ENCODE data around the gene CEP19. TPM values are rescaled to one million over a fixed set of nuclear protein-coding genes. Genes with fewer than 3 reads are reported as not detected.

Gene CEP19
- total and polyA plus RNA-seq, 2 of the 8 experiments (the other 6 are each of a cell fraction or from before 2014, with no cell fraction given) = 0.95 to 1.6 TPM

- no peak overlapping the region for H3K4me3 ChIP-seq (ENCODE audit: extremely low read depth in 1 of 4, insufficient read depth in 2 of 4, low read depth in 3 of 4, low read length in 4 of 4)
- 0 out of 2 replicates have a peak overlapping the region, but pooled peaks have one; percentile 18 for H2AK5ac ChIP-seq (ENCODE audit: low read depth, low read length)
- H3K9ac ChIP-seq (replicated peaks in 1 of 4; ENCODE audit: extremely low read depth in 1 of 4, low read depth in 3 of 4, low read length in 3 of 4) = no peak overlapping the region
- H2AFZ ChIP-seq (ENCODE audit: low read length) = no peak overlapping the region
- H3K4me1 ChIP-seq (replicated peaks in 1 of 4; ENCODE audit: control insufficient read depth in 3 of 4, insufficient read depth in 4 of 4, low read length in 3 of 4) = peaks cover 0 to 8% (median 2%) of the 10 kb centered on the region in 4 experiments; a peak in 5 of 7 replicates
- H4K5ac ChIP-seq (ENCODE audit: insufficient read length, low read depth, low read length) = no peak overlapping the region
- H2BK15ac ChIP-seq (ENCODE audit: low read length) = peak overlapping the region; percentile 98; the same call in 1 of the 2 replicates
- H3K14ac ChIP-seq (ENCODE audit: insufficient read length) = no peak overlapping the region
- H2BK20ac ChIP-seq (ENCODE audit: low read length) = 0 out of 2 replicates have a peak overlapping the region, but pooled peaks have one; percentile 67
- no peak overlapping the region for H2BK120ac ChIP-seq (replicated peaks; ENCODE audit: low read depth, low read length)
- H3K56ac ChIP-seq (replicated peaks; ENCODE audit: insufficient read length, low read depth, low read length) = no peak overlapping the region
- H3K4me2 ChIP-seq (ENCODE audit: insufficient read depth in 1 of 2, low read depth in 2 of 2, low read length in 2 of 2) = no peak overlapping the region; a peak in 1 of 4 replicates
- peak overlapping the region; percentile 98 for H2BK12ac ChIP-seq (ENCODE audit: low read depth, low read length)
- DNase-seq (ENCODE audit: low read depth in 1 of 2, low spot score in 2 of 2) (no peak), FAIRE-seq (no peak)
- no peaks in the 10 kb centered on the region for H4K20me1 ChIP-seq (replicated peaks in 1 of 2; ENCODE audit: control insufficient read depth in 1 of 2, insufficient read depth in 2 of 2, low read length in 2 of 2)
- peak overlapping the region; percentile 22 for H4K91ac ChIP-seq (replicated peaks; ENCODE audit: insufficient read length, low read length)
- no peaks in the 10 kb centered on the region for H3K27me3 ChIP-seq (replicated peaks in 1 of 4; ENCODE audit: control insufficient read depth in 3 of 4, extremely low read depth in 1 of 4, insufficient read depth in 3 of 4, low read length in 3 of 4)
- H3K79me2 ChIP-seq (ENCODE audit: control insufficient read depth in 1 of 2, insufficient read depth in 2 of 2, low read length in 2 of 2) = no peaks in the 10 kb centered on the region
- H2BK5ac ChIP-seq (ENCODE audit: low read depth, low read length) = peak overlapping the region; percentile 31; the same call in 1 of the 2 replicates
- no peak for TF ChIP-seq JUN (IDR thresholded peaks at IDR 0.05; ENCODE audit: low read depth, low read length)
- H3K23ac ChIP-seq (ENCODE audit: insufficient read length) = no peak overlapping the region
- no peak overlapping the region for H3K27ac ChIP-seq (ENCODE audit: low read depth, low read length)
- CTCF ChIA-PET (ENCODE audit: partially characterized antibody) = interaction anchor here (0.6 to 2.4 kb wide), 3 partner anchors 9 to 57 kb away, joined by 3 to 7 read pairs (median 3); no protein-coding TSS in a partner anchor
- no peaks in the 10 kb centered on the region for H3K36me3 ChIP-seq (ENCODE audit: control insufficient read depth in 2 of 4, insufficient read depth in 4 of 4, low read length in 3 of 4)
- POLR2A ChIA-PET (ENCODE audit: partially characterized antibody) = no interaction called here
- no peak overlapping the region for H4K8ac ChIP-seq (ENCODE audit: extremely low read depth, insufficient read depth, low read length)
- 89% methylated on average over 14 of the region's 14 CpGs; no CpG with 5 or more reads in 1 of the 2 experiments for WGBS, 2 experiments (ENCODE audit: extremely low coverage in 1 of 2, insufficient coverage in 1 of 2, insufficient read length in 1 of 2, insufficient replicate concordance in 2 of 2, low coverage in 1 of 2, low lambda C conversion rate in 2 of 2, missing lambda C conversion rate in 1 of 2)
- no peak overlapping the region for H3K4ac ChIP-seq (replicated peaks; ENCODE audit: insufficient read length, low read depth, low read length)
- H3K9me3 ChIP-seq (ENCODE audit: insufficient read depth in 2 of 2, low read depth in 1 of 2, low read length in 1 of 2) = no peaks in the 10 kb centered on the region
- H3K23me2 ChIP-seq (ENCODE audit: low read depth, low read length) = no peaks in the 10 kb centered on the region
- no peak overlapping the region; the same call in 1 of the 2 replicates for H3K18ac ChIP-seq (ENCODE audit: extremely low read depth, low read length)
- H3K79me1 ChIP-seq (ENCODE audit: low read depth, low read length) = no peaks in the 10 kb centered on the region
These were observed 44.8 kb downstream of the CEP19 start for GRCh38 chr3:196667056-196667825.
